ENCODE measurements around the gene PCSK4.
A peak's percentile ranks its signal among the peaks of the same experiment; 100 is the strongest.
"Not testable (repeated sequence)": the region's sequence is repeated elsewhere in the genome, so short reads cannot be mapped to it uniquely, and the experiment has no call there.

PCSK4 gene

DNA sequence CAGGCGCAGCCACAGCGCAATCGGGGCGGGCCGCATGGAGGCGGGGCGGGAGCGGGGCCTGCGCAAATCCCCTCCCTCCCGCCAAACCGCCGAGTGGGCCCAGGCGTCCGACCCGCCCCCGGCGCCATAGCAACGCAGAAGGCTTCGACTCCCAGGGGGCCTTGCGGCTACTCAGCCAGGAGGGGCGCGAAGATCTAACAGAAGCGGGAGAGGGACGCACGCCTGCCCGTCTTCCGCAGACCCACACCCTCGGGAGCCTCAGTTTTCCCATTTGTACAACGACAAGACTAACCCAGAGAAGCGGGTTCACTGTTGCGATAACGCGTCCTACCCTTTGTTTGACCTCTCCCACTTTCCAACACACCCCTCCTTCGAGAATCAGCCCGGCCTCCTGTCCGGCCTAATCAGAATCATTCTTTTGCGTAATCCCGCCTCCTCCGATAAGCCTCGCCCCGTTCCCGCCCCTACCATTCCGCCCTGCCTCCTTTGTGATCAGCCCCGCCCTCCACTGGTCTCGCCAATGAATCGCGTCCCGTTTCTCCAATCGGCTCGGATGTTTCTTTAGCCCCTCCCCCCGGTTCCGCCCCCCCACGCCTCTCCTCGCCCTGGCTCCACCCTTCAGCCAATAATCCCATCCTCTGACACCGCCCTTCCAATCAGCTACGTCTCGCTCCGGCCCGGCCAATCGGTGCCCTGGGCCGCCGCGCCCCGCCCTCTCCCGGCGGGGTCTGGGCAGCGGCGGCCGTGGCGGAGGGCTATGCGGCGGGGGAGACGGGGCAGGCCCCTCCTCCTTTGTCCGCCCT is at the start of gene PCSK4:
TSS of gene PCSK4 (minus strand) at position 40 of the 803 bp plus-strand sequence. CDS start at position 36, 4 bp downstream.
- H3K4me3 Mint-ChIP-seq: peak within 1 kb of the TSS; percentile 78
- intact Hi-C loops (cut with micrococcal nuclease): no loop called here
- peaks cover 35% of the 10 kb centered on the region for H3K4me1 Mint-ChIP-seq (ENCODE audit: low read depth)

DNA sequence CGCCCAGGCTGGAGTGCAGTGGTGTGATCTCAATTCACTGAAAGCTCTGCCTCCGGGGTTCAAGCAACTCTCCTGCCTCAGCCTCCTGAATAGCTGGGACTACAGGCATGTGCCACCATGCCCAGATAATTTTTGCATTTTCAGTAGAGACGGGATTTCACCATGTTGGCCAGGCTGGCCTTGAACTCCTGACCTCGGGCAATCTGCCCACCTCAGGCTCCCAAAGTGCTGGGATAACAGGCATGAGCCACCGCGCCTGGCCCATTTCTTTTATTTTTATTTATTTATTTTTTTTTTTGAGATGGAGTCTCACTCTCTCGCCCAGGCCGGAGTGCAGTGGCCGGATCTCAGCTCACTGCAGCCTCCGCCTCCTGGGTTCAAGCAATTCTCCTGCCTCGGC is 49.6 kb upstream of the PCSK4 start:
- intact Hi-C loops (cut with micrococcal nuclease): not testable (repeated sequence)

More for the DNA sequence above, at the start of gene PCSK4:
- no peaks in the 10 kb centered on the region for H3K9me3 Mint-ChIP-seq
- H3K36me3 Mint-ChIP-seq (ENCODE audit: low read depth): no peaks in the 10 kb centered on the region
- peak within 1 kb of the TSS; percentile 77 for H3K27ac Mint-ChIP-seq
- H3K27me3 Mint-ChIP-seq: peaks cover 38% of the 10 kb centered on the region

DNA sequence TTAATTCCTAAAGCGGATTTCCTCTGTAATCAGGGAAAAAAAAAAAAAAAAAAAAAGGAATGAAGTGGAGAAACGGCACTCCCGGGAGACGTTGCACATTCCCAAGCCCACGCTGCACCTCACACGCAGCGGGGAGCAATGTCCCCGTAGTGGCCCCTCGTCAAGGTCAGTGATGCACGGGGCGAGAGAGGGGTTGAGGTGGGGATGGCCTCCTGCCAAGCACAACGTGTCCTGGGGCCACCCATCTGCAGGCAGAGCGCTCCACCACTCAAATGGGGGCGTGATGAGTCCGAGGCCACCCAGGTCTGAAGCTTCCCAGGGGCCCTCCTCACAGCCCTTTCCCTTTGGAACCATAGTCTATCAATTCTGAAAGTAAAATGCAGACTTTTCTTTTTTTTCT is 48.8 kb upstream of the PCSK4 start:
- Mint-ChIP-seq H3K36me3 (ENCODE audit: low read depth) (no peaks in the 10 kb centered on the region), H3K27me3 (peaks cover 52% of the 10 kb centered on the region), H3K4me3 (no peak overlapping the region), H3K4me1 (ENCODE audit: low read depth) (no peaks in the 10 kb centered on the region), H3K27ac (no peak overlapping the region), H3K9me3 (no peaks in the 10 kb centered on the region)
- intact Hi-C loops (cut with micrococcal nuclease): no loop called here

More for the DNA sequence above, 49.6 kb upstream of the PCSK4 start:
- H3K36me3 Mint-ChIP-seq (ENCODE audit: low read depth); H3K9me3 Mint-ChIP-seq; H3K4me1 Mint-ChIP-seq (ENCODE audit: low read depth); H3K27ac Mint-ChIP-seq; H3K4me3 Mint-ChIP-seq: not testable (repeated sequence)
- peaks cover 59% of the 10 kb centered on the region for H3K27me3 Mint-ChIP-seq

DNA sequence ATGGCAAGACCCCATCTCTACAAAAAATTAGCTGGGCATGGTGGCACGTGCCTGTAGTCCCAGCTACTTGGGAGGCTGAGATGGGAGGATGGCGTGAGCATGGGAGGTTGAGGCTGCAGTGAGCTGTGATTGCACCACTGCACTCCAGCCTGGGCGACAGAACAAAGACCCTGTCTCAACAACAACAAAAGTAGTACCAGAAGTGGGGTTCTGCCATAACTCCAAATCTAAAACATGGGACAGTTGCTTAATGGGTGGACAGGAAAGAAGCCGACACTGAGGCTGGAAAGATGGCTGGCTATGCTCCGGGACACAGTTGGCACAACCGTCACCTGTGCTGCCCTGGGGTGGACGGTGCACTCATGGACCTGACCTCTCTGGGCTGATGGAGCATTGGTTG is 45.5 kb upstream of the PCSK4 start:
- peaks cover 39% of the 10 kb centered on the region for H3K27me3 Mint-ChIP-seq
- H3K27ac Mint-ChIP-seq; H3K36me3 Mint-ChIP-seq (ENCODE audit: low read depth); intact Hi-C loops (cut with micrococcal nuclease); H3K4me1 Mint-ChIP-seq (ENCODE audit: low read depth); H3K4me3 Mint-ChIP-seq; H3K9me3 Mint-ChIP-seq: not testable (repeated sequence)

DNA sequence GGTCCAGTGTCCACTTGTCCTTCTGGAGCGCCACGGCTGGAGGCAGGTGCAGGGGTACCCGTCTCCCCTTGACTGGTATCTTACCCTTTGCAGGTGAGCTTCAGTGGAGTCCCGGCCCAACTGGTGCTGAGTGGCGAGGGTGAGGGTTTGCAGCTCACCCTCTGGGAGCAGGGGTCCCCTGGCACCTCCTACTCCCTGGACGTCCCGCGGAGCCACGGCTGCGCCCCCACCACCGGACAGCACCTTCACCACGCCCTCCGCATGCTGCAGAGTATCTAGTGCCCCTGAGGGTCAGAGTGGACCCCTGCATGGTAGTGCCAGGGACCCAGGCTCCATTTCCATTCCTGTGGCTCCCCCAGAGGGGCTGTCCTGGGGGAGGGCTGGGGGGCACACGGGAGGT is 44.8 kb upstream of the PCSK4 start:
- intact Hi-C loops (cut with micrococcal nuclease): no loop called here
- H3K4me1 Mint-ChIP-seq (ENCODE audit: low read depth): no peaks in the 10 kb centered on the region
- no peak overlapping the region for H3K27ac Mint-ChIP-seq
- H3K27me3 Mint-ChIP-seq: peaks cover 31% of the 10 kb centered on the region
- H3K36me3 Mint-ChIP-seq (ENCODE audit: low read depth): no peaks in the 10 kb centered on the region
- no peaks in the 10 kb centered on the region for H3K9me3 Mint-ChIP-seq
- H3K4me3 Mint-ChIP-seq: no peak overlapping the region

DNA sequence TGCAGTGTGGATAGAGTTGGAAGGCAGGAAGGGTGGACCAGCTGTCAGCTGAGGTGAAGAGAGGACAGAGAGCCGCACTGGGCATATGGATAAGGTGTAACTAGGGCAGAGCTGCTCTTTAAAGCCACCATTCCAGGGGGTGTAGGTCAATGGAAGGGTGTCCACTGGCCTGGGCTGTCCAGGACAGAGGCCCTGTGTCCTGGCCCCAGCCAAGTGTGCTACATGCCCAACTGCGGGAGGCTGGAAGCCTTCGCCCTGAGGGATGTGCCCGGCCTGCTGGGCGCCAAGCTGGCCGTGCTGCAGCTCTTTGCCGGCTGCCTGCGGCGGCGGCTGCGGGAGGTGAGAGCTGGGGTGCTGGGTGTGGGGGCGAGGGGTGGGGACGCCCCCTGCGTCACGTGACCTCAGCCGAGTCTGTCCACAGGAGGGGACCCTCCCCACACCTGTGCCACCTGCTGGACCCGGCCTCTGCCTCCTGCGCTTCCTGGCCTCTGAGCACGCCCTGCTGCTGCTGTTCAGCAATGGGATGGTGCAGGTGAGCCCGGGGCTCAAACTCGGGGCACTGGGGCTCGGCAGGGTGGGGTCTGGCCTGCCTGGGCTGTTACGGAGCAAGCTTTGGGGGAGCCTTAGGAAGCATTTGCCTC is 43.5 kb upstream of the PCSK4 start:
- H3K36me3 Mint-ChIP-seq (ENCODE audit: low read depth): no peaks in the 10 kb centered on the region
- H3K4me3 Mint-ChIP-seq: no peak overlapping the region
- intact Hi-C loops (cut with micrococcal nuclease): no loop called here
- H3K9me3 Mint-ChIP-seq: no peaks in the 10 kb centered on the region
- no peaks in the 10 kb centered on the region for H3K4me1 Mint-ChIP-seq (ENCODE audit: low read depth)
- H3K27me3 Mint-ChIP-seq: peaks cover 27% of the 10 kb centered on the region
- no peak overlapping the region for H3K27ac Mint-ChIP-seq

DNA sequence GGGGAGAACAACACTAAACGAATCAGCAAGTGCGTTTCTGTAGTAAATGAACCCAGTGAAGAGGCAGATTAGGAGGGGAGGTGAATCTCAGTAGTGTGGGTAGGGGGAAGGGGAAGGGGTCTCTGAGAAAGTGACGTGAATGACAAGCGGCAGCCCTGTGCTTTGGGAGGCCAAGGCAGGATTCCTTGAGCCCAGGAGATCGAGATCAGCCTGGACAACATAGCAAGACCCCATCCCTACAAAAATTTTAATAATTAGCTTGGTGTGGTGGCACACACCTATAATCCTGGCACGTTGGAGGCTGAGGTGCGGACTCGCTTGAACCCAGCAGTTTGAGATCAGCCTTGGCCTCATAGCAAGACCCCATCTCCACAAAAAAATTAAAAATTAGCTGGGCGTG is 41.9 kb upstream of the PCSK4 start:
- Mint-ChIP-seq H3K27ac (no peak overlapping the region), H3K4me3 (no peak overlapping the region), H3K4me1 (ENCODE audit: low read depth) (no peaks in the 10 kb centered on the region), H3K9me3 (no peaks in the 10 kb centered on the region), H3K27me3 (peaks cover 27% of the 10 kb centered on the region), H3K36me3 (ENCODE audit: low read depth) (no peaks in the 10 kb centered on the region)
- intact Hi-C loops (cut with micrococcal nuclease): no loop called here

DNA sequence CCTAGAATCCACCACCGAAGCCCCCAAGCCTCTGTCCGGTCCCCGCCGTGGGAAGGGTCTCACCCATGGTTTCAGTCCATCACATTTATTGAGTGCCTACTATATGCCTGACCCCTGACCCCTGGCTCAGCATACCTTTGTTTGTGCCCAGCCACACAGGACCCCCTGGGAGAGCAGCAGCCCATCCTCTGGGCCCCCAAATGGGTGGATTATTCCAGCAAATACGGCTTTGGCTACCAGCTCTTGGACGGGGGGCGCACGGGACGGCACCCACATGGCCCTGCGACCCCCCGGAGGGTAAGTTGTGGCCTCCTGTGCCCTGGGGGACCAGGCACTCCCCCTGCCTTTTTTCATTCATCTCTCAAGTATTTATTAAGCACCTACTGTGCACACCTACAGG is 41.4 kb upstream of the PCSK4 start:
- Mint-ChIP-seq H3K27ac (no peak overlapping the region), H3K27me3 (peaks cover 27% of the 10 kb centered on the region), H3K36me3 (ENCODE audit: low read depth) (no peaks in the 10 kb centered on the region), H3K9me3 (no peaks in the 10 kb centered on the region), H3K4me1 (ENCODE audit: low read depth) (no peaks in the 10 kb centered on the region), H3K4me3 (no peak overlapping the region)
- intact Hi-C loops (cut with micrococcal nuclease): no loop called here

DNA sequence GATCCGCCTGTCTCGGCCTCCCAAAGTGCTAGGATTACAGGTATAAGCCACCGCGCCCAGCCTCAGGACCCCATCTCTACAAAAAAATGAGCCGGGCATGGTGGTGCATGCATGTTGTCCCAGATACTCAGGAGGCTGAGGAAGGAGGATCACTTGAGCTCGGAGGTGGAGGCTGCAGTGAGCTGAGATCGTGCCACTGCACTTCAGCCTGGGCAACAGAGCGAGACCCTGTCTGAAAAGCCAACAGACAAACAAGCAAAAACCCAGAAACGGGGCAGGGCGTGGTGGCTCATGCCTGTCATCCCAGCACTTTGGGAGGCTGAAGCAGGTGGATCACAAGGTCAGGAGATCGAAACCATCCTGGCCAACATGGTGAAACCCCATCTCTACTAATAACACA is 40.7 kb upstream of the PCSK4 start:
- H3K27ac Mint-ChIP-seq; H3K4me3 Mint-ChIP-seq; H3K4me1 Mint-ChIP-seq (ENCODE audit: low read depth): not testable (repeated sequence)

DNA sequence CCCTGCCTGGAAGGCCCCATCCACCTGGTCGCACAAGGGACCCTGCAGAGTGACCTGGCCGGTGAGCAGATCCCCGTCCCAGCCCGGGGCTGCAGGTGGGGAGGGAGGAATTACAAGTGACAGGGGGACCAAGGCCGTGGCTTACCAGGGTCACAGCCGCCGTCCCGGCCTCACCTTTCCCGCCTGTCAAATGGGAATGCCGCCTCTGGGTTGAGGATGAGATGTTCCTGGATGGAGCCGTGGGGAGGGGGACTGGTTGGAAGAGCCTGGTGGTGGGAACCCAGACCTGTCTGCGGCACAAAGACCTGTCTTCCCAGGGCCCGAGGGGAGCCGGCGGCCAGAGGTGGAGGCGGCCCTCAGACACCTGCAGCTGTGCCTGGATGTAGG is 39.3 kb upstream of the PCSK4 start:
- Mint-ChIP-seq H3K4me3 (no peak overlapping the region), H3K27ac (no peak overlapping the region), H3K9me3 (no peaks in the 10 kb centered on the region), H3K27me3 (peaks cover 38% of the 10 kb centered on the region), H3K4me1 (ENCODE audit: low read depth) (peaks cover 5% of the 10 kb centered on the region), H3K36me3 (ENCODE audit: low read depth) (no peaks in the 10 kb centered on the region)
- intact Hi-C loops (cut with micrococcal nuclease): no loop called here

More for the DNA sequence above, 40.7 kb upstream of the PCSK4 start:
- H3K9me3 Mint-ChIP-seq; intact Hi-C loops (cut with micrococcal nuclease); H3K36me3 Mint-ChIP-seq (ENCODE audit: low read depth): not testable (repeated sequence)
- peaks cover 30% of the 10 kb centered on the region for H3K27me3 Mint-ChIP-seq

DNA sequence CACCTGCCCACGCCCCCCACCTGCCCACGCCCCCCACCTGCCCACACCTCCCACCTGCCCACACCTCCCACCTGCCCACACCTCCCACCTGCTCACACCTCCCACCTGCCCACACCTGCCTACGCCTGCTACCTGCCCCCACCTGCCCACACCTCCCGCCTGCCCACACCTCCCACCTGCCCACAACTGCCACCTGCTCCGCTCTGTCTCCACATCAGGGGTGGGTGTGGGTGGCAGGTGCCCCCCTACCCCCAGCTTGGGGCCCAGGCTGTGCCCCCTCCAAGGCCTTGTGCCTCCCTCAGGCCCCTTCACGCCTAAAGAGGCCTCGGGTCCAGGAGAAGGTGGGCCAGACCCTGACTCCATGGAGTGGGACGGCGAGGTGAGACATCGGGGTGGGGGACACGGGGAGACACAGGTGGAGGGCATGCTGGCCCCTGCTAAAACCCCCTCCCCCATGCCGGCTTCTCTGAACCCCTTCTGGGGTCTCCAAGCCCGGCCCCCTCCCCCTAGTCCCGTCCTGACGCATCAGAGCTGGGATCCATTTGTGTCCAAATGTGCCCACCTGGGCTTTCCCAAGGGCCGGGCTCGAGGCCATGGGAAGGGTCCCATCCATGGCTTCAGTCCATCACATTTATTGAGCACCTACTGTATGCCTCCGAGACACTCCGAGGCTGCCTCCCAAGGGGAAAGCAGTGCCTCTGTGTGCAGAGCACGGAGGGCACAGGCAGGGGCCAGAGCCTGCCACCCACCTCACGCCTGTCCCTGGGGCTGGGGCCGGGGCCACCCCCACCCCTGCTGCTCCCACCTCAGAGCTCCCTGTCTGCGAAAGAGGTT is 38.7 kb upstream of the PCSK4 start:
- Mint-ChIP-seq H3K27ac (no peak overlapping the region), H3K4me3 (no peak overlapping the region), H3K27me3 (peaks cover 41% of the 10 kb centered on the region), H3K9me3 (no peaks in the 10 kb centered on the region), H3K4me1 (ENCODE audit: low read depth) (peaks cover 8% of the 10 kb centered on the region), H3K36me3 (ENCODE audit: low read depth) (no peaks in the 10 kb centered on the region)
- intact Hi-C loops (cut with micrococcal nuclease): no loop called here

DNA sequence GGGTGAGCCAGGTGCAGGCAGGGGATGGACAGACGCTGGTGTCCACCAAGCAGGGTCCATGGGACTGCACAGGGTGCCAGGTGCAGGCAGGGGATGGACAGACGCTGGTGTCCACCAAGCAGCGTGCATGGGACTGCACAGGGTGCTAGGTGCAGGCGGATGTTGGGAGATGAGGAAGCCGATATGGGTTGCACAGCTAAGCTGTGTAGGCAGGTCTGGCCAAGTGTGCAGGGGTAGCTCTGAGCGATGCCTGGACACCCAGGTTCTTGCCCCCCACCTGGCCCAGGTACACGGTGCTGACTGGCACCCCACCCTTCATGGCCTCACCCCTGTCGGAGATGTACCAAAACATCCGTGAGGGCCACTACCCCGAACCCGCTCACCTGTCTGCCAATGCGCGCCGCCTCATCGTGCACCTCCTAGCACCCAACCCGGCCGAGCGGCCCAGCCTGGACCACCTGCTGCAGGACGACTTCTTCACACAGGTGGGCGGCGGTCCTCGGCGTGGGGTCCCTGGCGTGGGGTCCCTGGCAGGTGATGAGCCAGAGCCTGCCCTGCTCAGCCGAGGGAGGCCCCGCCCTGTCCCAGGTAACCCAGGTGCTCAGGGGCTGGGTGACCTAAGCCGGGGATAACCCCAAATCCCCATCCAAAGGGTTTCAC is 37.6 kb upstream of the PCSK4 start:
- H3K4me1 Mint-ChIP-seq (ENCODE audit: low read depth): peaks cover 8% of the 10 kb centered on the region
- H3K27ac Mint-ChIP-seq: no peak overlapping the region
- no peaks in the 10 kb centered on the region for H3K36me3 Mint-ChIP-seq (ENCODE audit: low read depth)
- H3K27me3 Mint-ChIP-seq: peaks cover 45% of the 10 kb centered on the region
- intact Hi-C loops (cut with micrococcal nuclease): no loop called here
- H3K4me3 Mint-ChIP-seq: no peak overlapping the region
- H3K9me3 Mint-ChIP-seq: no peaks in the 10 kb centered on the region

DNA sequence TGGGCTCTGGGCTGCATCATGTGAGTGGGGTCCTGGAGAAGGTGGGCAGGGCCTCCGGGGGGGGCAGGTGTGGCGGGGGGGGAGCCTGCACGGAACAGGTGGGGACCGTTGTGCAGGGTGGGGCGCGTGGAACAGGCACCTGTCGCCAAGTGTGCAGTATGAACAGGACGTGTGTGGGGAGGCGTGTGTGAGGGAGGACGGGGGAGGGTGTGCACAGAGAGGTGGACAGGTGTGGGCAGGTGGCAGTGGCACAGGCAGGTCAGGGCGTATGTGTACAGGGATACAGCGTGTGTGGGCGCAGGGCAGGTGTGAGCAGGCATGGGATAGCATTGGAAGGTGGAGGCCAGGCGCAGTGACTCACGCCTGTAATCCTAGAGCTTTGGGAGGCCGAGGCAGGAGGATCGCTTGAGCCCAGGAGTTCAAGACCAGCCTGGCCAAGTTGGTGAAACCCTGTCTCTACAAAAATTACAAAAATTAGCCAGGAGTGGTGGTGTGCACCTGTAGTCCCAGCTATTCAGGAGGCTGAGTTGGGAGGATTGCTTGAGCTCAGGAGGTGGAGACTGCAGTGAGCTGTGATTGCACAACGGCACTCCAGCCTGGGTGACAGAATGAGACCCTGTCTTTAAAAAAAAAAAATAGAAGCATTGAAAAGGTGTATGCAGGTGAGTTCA is 37.0 kb upstream of the PCSK4 start:
- H3K4me1 Mint-ChIP-seq (ENCODE audit: low read depth): peaks cover 8% of the 10 kb centered on the region
- H3K9me3 Mint-ChIP-seq: no peaks in the 10 kb centered on the region
- no peak overlapping the region for H3K27ac Mint-ChIP-seq
- intact Hi-C loops (cut with micrococcal nuclease): no loop called here
- H3K4me3 Mint-ChIP-seq: no peak overlapping the region
- peaks cover 50% of the 10 kb centered on the region for H3K27me3 Mint-ChIP-seq
- H3K36me3 Mint-ChIP-seq (ENCODE audit: low read depth): no peaks in the 10 kb centered on the region

Measured in dendritic cell treated with granulocyte-macrophage colony-stimulating factor and Interleukin-4, amounts not matched to agents 40 ng/mL and 50 ng/mL, for 4 days (primary cell).